ENCODE data around the gene RAD54L.

Gene RAD54L

GRCh38 chr1:46246548-46247435 is 771 bp upstream of the RAD54L start:
- DNase-seq (ENCODE audit: extremely low spot score) = peak; percentile 40
- CTCF ChIA-PET = interaction anchor here (0.6 to 4.8 kb wide), 9 partner anchors 9 to 102 kb away, joined by 3 to 44 read pairs (median 4); partner anchors contain the start of genes LRRC41 and UQCRH

DNA sequence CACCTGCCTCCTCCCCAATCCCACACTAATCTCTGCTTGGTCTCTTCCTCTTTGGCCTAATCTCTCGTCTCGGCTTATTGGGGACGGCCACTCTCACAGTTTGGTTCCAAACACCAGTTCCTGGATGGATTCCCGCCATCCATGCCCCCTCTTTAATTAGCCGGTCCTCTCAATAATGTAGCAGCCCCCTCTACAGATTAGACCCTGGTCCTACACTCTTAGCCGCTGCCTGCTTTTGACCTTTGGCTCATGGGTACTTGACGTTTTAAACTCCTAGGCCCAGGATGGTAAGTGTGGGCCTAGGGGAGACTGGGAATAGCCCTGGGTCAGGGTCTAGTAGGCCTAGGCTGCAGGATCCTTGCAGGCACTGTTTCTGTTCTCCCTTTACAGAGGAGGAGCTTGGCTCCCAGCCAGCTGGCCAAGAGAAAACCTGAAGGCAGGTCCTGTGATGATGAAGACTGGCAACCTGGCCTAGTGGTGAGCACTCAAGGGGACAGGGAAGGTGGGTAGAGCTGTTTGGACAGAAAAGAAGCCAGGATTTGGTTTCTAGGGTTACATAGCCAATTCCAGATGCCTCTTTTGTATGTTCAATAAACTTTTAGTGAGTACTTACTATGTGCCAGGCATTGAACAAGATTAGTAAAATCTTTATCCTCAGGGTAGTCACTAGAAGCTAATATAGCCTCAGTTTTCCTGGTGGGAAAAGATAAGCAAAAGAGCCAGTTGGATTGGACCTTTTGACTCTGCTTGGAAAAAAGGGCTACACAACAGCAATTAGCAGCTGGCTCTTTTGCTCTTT is 758 bp downstream of the RAD54L start:
- DNase-seq (ENCODE audit: extremely low spot score) = peak; percentile 24
- ChIA-PET POLR2A (no interaction called here), CTCF (interaction anchor here (0.9 to 3.8 kb wide), 4 partner anchors 17 to 101 kb away, joined by 3 to 39 read pairs (median 4); no protein-coding TSS in a partner anchor)
- no peak for TF ChIP-seq CTCF (IDR thresholded peaks at IDR 0.05; ENCODE audit: control extremely low read depth, extremely low read depth, low read depth, missing control alignments)

More at GRCh38 chr1:46246548-46247435, 771 bp upstream of the RAD54L start:
- TF ChIP-seq CTCF (IDR thresholded peaks at IDR 0.05; ENCODE audit: control extremely low read depth, extremely low read depth, low read depth, missing control alignments) = no peak
- POLR2A ChIA-PET = interaction anchor here (0.5 to 1.5 kb wide), 10 partner anchors 11 to 462 kb away, joined by 3 to 11 read pairs (median 4); no protein-coding TSS in a partner anchor

GRCh38 chr1:46254668-46255067 is 7.1 kb downstream of the RAD54L start:
- no peak for TF ChIP-seq CTCF (IDR thresholded peaks at IDR 0.05; ENCODE audit: control extremely low read depth, extremely low read depth, low read depth, missing control alignments)
- POLR2A ChIA-PET = no interaction called here
- CTCF ChIA-PET = interaction anchor here (0.8 to 1.9 kb wide), 3 partner anchors 9 to 31 kb away, joined by 3 to 8 read pairs (median 3); no protein-coding TSS in a partner anchor
- no peak for DNase-seq (ENCODE audit: extremely low spot score)

DNA sequence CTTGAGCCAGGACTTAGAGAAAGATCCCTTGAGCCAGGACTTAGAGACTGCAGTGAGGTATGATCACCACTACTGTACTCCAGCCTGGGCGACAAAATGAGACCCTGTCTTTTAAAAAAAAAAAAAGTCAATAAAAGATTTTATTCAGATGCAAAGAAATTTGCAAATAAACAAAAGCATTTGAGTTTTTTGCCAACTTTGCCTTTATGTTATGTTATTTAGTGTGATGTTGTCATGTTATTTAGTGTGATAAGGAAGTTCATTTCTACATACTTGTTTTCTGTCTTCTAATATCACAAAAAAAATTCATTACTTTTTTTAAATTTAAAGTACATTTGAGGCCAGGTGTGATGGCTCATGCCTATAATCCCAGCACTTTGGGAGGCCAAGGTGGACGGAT is 9.0 kb downstream of the RAD54L start:
- DNase-seq (ENCODE audit: extremely low spot score) = no peak
- ChIA-PET CTCF (interaction anchor here (1.5 to 1.9 kb wide), 2 partner anchors 9 to 33 kb away, joined by 4 to 8 read pairs; no protein-coding TSS in a partner anchor), POLR2A (interaction anchor here (0.6 kb wide), 1 partner anchor 17 kb away, joined by 3 read pairs; no protein-coding TSS in a partner anchor)
- TF ChIP-seq CTCF (IDR thresholded peaks at IDR 0.05; ENCODE audit: control extremely low read depth, extremely low read depth, low read depth, missing control alignments) = no peak

DNA sequence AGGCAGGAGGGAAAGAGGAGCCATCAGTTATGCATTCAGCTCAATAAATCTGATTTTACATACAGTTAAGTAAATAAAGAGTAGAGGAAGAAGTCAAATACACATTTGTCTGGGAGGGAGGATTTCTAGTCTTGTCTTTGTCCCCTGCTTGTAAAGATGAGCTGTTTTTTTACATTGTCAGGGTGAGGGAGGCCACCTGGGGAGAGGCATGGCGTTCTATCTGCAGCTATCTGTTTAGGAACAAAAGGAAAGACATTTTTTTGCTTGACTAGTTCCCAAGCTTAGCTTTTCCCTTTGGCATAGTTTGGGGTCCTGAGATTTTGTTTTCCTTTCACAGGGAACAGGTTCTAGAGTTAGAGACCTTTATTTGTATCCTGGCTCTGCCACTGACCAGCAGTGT is 14.9 kb downstream of the RAD54L start:
- no peak for TF ChIP-seq CTCF (IDR thresholded peaks at IDR 0.05; ENCODE audit: control extremely low read depth, extremely low read depth, low read depth, missing control alignments)
- POLR2A ChIA-PET = interaction anchor here (1.0 to 1.1 kb wide), 2 partner anchors 12 to 13 kb away, joined by 3 to 4 read pairs; no protein-coding TSS in a partner anchor
- CTCF ChIA-PET = interaction anchor here (0.9 to 3.8 kb wide), 5 partner anchors 9 to 28 kb away, joined by 3 to 24 read pairs (median 3); no protein-coding TSS in a partner anchor
- DNase-seq (ENCODE audit: extremely low spot score) = no peak

GRCh38 chr1:46263146-46263545 is 15.6 kb downstream of the RAD54L start:
- ChIA-PET POLR2A (interaction anchor here (1.0 to 1.1 kb wide), 2 partner anchors 11 to 12 kb away, joined by 3 to 4 read pairs; no protein-coding TSS in a partner anchor), CTCF (interaction anchor here (0.9 to 3.8 kb wide), 7 partner anchors 8 to 39 kb away, joined by 3 to 24 read pairs (median 3); no protein-coding TSS in a partner anchor)
- no peak for TF ChIP-seq CTCF (IDR thresholded peaks at IDR 0.05; ENCODE audit: control extremely low read depth, extremely low read depth, low read depth, missing control alignments)
- DNase-seq (ENCODE audit: extremely low spot score) = no peak

Measured in GM10248 (cell line).